Sigmoid colon (tissue), 4 donors: ENCODE measurements around the gene MACROD2.

Source experiments
- POLR2A ChIP-seq, 2 donors: fragments of 450-650 bp; IDR thresholded peaks; one replicate each; pipeline ENCODE4 v1.6.1; 2016; ENCODE audit warnings: antibody characterized with exemption in 2 of 2, mild to moderate bottlenecking in 2 of 2, moderate library complexity in 2 of 2
- POLR2AphosphoS5 ChIP-seq, 4 donors: sonication (generic); formaldehyde crosslinking; IDR thresholded peaks; one replicate each; pipeline ENCODE4 v1.6.1; 2017; ENCODE audit warnings: antibody characterized with exemption in 4 of 4
- TF ChIP-seq, protein P1 (sequence below), 4 experiments: fragments of 450-650 bp in 3 of 4; fragments of 200-600 bp in 1 of 4; IDR thresholded peaks; one replicate each; pipeline ENCODE4 v1.5.1; 2016 to 2019; ENCODE audit warnings: antibody characterized with exemption in 4 of 4, mild to moderate bottlenecking in 3 of 4, moderate library complexity in 2 of 4

DNA sequence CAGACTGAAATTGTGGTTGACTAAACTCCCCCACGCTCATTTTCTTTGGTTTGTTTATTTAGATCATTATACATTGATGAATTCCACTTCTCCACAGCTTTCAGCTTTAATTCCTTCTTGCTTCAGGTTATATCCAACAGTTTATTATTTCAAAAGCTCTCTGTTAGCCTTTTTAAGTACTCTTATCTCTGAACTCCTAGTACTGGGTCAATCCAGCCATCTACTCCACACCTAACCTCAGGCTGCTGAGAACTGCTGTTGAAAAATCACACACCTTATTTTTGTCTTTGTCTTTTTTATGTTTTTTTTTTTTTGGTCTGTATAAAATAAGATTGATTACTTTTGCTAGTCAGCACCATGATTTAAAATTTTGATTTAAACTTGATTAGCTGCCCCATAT lies 309.2 kb downstream of the MACROD2 start:
- TF ChIP-seq, protein P1, sequence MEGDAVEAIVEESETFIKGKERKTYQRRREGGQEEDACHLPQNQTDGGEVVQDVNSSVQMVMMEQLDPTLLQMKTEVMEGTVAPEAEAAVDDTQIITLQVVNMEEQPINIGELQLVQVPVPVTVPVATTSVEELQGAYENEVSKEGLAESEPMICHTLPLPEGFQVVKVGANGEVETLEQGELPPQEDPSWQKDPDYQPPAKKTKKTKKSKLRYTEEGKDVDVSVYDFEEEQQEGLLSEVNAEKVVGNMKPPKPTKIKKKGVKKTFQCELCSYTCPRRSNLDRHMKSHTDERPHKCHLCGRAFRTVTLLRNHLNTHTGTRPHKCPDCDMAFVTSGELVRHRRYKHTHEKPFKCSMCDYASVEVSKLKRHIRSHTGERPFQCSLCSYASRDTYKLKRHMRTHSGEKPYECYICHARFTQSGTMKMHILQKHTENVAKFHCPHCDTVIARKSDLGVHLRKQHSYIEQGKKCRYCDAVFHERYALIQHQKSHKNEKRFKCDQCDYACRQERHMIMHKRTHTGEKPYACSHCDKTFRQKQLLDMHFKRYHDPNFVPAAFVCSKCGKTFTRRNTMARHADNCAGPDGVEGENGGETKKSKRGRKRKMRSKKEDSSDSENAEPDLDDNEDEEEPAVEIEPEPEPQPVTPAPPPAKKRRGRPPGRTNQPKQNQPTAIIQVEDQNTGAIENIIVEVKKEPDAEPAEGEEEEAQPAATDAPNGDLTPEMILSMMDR (IDR thresholded peaks at IDR 0.05): no peak
- no peak for TF ChIP-seq POLR2AphosphoS5 (IDR thresholded peaks at IDR 0.05)
- TF ChIP-seq POLR2A (IDR thresholded peaks at IDR 0.05): no peak
